HCT116 (cell line): ENCODE data around the gene BTBD10. TPM values are rescaled to one million over a fixed set of nuclear protein-coding genes. Genes with fewer than 3 reads are reported as not detected.
"Not testable (repeated sequence)": the region's sequence is repeated elsewhere in the genome, so short reads cannot be mapped to it uniquely, and the experiment has no call there.

ENCODE experiments used
- ATAC-seq: fragments of 200-7000 bp; cut with Tn5 transposase; 2 replicates; pipeline ENCODE4 v1.9.1; 2020; ENCODE audit warnings: mild to moderate bottlenecking, moderate library complexity
- BruUV-seq: library from RNA; stranded (reverse); fragments of 400-500 nt; replicated peaks from 2 replicates; lab custom pipeline; 2021; lab: Mats Ljungman, UMichigan
- CTCF ChIA-PET: fragments of 300-600 bp; sonication (Branson Sonifier 250); formaldehyde crosslinking; loops from one replicate; lab custom pipeline; 2021; ENCODE audit warnings: antibody characterized with exemption; lab: Charles Lee
- POLR2A ChIA-PET: fragments of 300-600, 350-600 bp; sonication (Branson Sonifier 250); formaldehyde crosslinking; loops from one replicate; lab custom pipeline; 2021; ENCODE audit warnings: antibody characterized with exemption; lab: Charles Lee
- RAD21 ChIA-PET, 2 experiments: fragments of 300-600 bp; sonication (Branson Sonifier 250); formaldehyde crosslinking; loops; one replicate each; lab custom pipeline; 2023; ENCODE audit warnings: low total read pairs in 2 of 2; ENCODE audit not compliant: uncharacterized antibody in 2 of 2, unreplicated experiment in 2 of 2, low non-redundant PET in 1 of 2; lab: Charles Lee
- DNase-seq: peaks from one replicate; pipeline ENCODE4 v3.0.0-alpha.2; 2010; ENCODE audit warnings: low read depth, low spot score
- H2AFZ ChIP-seq: fragments of 200-600 bp; shearing (Covaris generic), sonication (generic); 2 replicates; pipeline ENCODE4 v1.6.1; 2017; ENCODE audit warnings: low read depth, mixed run types, mixed read lengths, antibody characterized with exemption, low read length; ENCODE audit not compliant: poor library complexity, severe bottlenecking
- H3K27ac ChIP-seq: 2 replicates; pipeline ENCODE4 v1.5.1; 2012; ENCODE audit warnings: low read depth, low read length
- H3K27me3 ChIP-seq: fragments of 200-600 bp; sonication (generic); 2 replicates; pipeline ENCODE4 v1.6.1; 2016; ENCODE audit warnings: mixed run types, low read length, mixed read lengths; ENCODE audit not compliant: insufficient read depth
- H3K36me3 ChIP-seq, 2 experiments: fragments of 200-500 bp in 1 of 2; fragments of 200-600 bp in 1 of 2; sonication (Bioruptor generic) in 1 of 2; sonication (generic) in 1 of 2; 2 replicates each; pipeline versions ENCODE4 v1.5.1 to v1.6.1; 2014 to 2016; ENCODE audit warnings: low read length in 2 of 2, inconsistent platforms in 1 of 2, mixed read lengths in 1 of 2, mixed run types in 1 of 2; ENCODE audit not compliant: insufficient read depth in 2 of 2, control insufficient read depth in 1 of 2
- H3K4me1 ChIP-seq, 2 experiments: fragments of 200-600 bp in 1 of 2; sonication (generic) in 1 of 2; 2 replicates each; pipeline versions ENCODE4 v1.5.1 to v1.6.1; 2012 to 2017; ENCODE audit warnings: low read length in 2 of 2, inconsistent platforms in 1 of 2, mild to moderate bottlenecking in 1 of 2, mixed read lengths in 1 of 2, mixed run types in 1 of 2, moderate library complexity in 1 of 2; ENCODE audit not compliant: insufficient read depth in 2 of 2, control insufficient read depth in 1 of 2
- H3K4me2 ChIP-seq: fragments of 200-600 bp; sonication (generic); 2 replicates; pipeline ENCODE4 v1.6.1; 2017; ENCODE audit warnings: mixed run types, low read length, mixed read lengths
- H3K4me3 ChIP-seq, 2 experiments: fragments of 200-600 bp in 1 of 2; sonication (generic) in 1 of 2; replicated peaks in 1 of 2; 2 replicates each; pipeline ENCODE4 v1.5.1; 2011 to 2016; ENCODE audit warnings: low read length in 2 of 2, control low read depth in 1 of 2, low read depth in 1 of 2, mild to moderate bottlenecking in 1 of 2, mixed read lengths in 1 of 2, mixed run types in 1 of 2
- H3K79me2 ChIP-seq: fragments of 200-600 bp; sonication (generic); 2 replicates; pipeline ENCODE4 v1.6.1; 2017; ENCODE audit warnings: mild to moderate bottlenecking, mixed run types, low read length, moderate library complexity, mixed read lengths; ENCODE audit not compliant: insufficient read depth
- H3K9ac ChIP-seq: fragments of 200-600 bp; sonication (generic); 2 replicates; pipeline ENCODE4 v1.6.1; 2016; ENCODE audit warnings: low read length, mixed read lengths
- H3K9me2 ChIP-seq: fragments of 200-600 bp; sonication (generic), shearing (Covaris generic); 2 replicates; pipeline ENCODE4 v1.6.1; 2017; ENCODE audit warnings: mixed run types, mild to moderate bottlenecking, moderate library complexity; ENCODE audit not compliant: insufficient read depth
- H3K9me3 ChIP-seq, 2 experiments: fragments of 200-500 bp in 1 of 2; fragments of 200-600 bp in 1 of 2; sonication (Bioruptor generic) in 1 of 2; sonication (generic) in 1 of 2; 2 replicates each; pipeline ENCODE4 v1.6.1; 2014 to 2017; ENCODE audit warnings: low read length in 2 of 2, mixed read lengths in 2 of 2, inconsistent platforms in 1 of 2, low read depth in 1 of 2, mild to moderate bottlenecking in 1 of 2, mixed run types in 1 of 2, moderate library complexity in 1 of 2; ENCODE audit not compliant: control insufficient read depth in 1 of 2, insufficient read depth in 1 of 2
- H4K20me1 ChIP-seq: fragments of 200-600 bp; sonication (generic), shearing (Covaris generic); 2 replicates; pipeline ENCODE4 v1.6.1; 2017; ENCODE audit warnings: mixed run types, mild to moderate bottlenecking, moderate library complexity; ENCODE audit not compliant: insufficient read depth
- EGR1 ChIP-seq: IDR thresholded peaks from 2 replicates; pipeline ENCODE4 v1.6.1; 2012; ENCODE audit warnings: low read depth
- EZH2 ChIP-seq: fragments of 200-600 bp; sonication (generic); IDR thresholded peaks from 2 replicates; pipeline ENCODE4 v1.6.1; 2017; ENCODE audit warnings: antibody characterized with exemption, mixed run types
- EZH2phosphoT487 ChIP-seq: fragments of 200-600 bp; IDR thresholded peaks from 2 replicates; pipeline ENCODE4 v1.6.1; 2018; ENCODE audit warnings: antibody characterized with exemption, borderline replicate concordance
- JUND ChIP-seq: IDR thresholded peaks from 2 replicates; pipeline ENCODE4 v1.6.1; 2012
- ZNF274 ChIP-seq: fragments of 200-500 bp; sonication (Bioruptor generic); IDR thresholded peaks from 2 replicates; pipeline ENCODE4 v1.6.1; 2014; ENCODE audit warnings: mild to moderate bottlenecking, low read depth, low read length, inconsistent platforms
- intact Hi-C: fragments of 100-400 bp; cut with micrococcal nuclease; formaldehyde crosslinking; loops from 2 replicates; pipeline ENCODE4 v1.10.0; 2022
- total RNA-seq: library from RNA; stranded (reverse); gene quantifications from one replicate; pipeline ENCODE4 v1.2.1, GENCODE V29; 2021; ENCODE audit not compliant: unreplicated experiment
- TF ChIP-seq, protein P1 (sequence below): IDR thresholded peaks from 2 replicates; pipeline ENCODE4 v1.6.1; 2011; ENCODE audit warnings: mild to moderate bottlenecking, low read length, moderate library complexity; ENCODE audit not compliant: insufficient replicate concordance; ENCODE audit errors: extremely low read depth

BTBD10 gene
- total RNA-seq, 1 experiment from 2014 or later: 17.0 TPM

DNA sequence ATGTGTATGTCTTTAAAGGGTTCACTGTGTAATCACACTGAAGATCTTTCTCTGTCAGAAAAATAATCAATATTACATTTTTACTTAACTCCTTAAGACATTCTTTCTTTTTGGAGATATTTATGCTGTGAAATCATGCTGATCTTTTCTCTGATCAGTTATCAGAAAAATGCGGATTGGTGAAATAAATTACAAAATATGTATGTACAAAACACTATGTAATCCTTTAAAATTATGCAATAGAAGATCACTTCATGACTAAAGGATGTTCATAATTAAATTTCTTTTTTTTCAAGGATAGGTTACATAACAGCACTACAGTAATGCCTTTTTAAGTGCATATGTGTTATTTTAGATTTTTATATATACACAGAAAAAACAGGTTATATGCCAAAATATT is 24.7 kb downstream of the BTBD10 start (continued):
- TF ChIP-seq ZNF274: no peak
- TF ChIP-seq JUND: no peak
- TF ChIP-seq EZH2: no peak
- no peak for TF ChIP-seq EZH2phosphoT487
- TF ChIP-seq, protein P1, sequence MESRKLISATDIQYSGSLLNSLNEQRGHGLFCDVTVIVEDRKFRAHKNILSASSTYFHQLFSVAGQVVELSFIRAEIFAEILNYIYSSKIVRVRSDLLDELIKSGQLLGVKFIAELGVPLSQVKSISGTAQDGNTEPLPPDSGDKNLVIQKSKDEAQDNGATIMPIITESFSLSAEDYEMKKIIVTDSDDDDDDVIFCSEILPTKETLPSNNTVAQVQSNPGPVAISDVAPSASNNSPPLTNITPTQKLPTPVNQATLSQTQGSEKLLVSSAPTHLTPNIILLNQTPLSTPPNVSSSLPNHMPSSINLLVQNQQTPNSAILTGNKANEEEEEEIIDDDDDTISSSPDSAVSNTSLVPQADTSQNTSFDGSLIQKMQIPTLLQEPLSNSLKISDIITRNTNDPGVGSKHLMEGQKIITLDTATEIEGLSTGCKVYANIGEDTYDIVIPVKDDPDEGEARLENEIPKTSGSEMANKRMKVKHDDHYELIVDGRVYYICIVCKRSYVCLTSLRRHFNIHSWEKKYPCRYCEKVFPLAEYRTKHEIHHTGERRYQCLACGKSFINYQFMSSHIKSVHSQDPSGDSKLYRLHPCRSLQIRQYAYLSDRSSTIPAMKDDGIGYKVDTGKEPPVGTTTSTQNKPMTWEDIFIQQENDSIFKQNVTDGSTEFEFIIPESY: no peak
- no peak for TF ChIP-seq EGR1
- TF ChIP-seq, all 23 proteins: peak for 0

DNA sequence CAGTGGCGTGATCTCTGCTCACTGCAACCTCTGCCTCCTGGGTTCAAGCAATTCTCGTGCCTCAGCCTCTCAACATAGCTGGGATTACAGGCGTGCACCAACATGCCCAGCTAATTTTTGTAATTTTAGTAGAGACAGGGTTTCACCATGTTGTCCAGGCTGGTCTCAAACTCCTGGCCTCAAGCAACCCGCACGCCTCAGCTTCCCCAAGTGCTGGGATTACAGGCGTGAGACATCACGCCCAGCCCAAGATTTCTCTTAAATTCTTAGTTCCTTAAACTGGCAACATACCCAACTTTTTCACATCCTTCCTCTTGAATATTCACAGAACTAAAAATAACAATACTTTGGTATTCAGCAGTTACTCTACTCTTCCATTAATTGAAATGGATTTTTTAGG is 26.2 kb downstream of the BTBD10 start:
- H2AFZ ChIP-seq, intact Hi-C loops, H3K9me3 ChIP-seq, H3K4me1 ChIP-seq, H4K20me1 ChIP-seq, H3K36me3 ChIP-seq, ATAC-seq, DNase-seq, BruUV-seq, H3K9ac ChIP-seq, H3K27me3 ChIP-seq, H3K4me3 ChIP-seq, RAD21 ChIA-PET, H3K9me2 ChIP-seq, H3K27ac ChIP-seq, H3K4me2 ChIP-seq, POLR2A ChIA-PET, H3K79me2 ChIP-seq: not testable (repeated sequence)
- CTCF ChIA-PET: interaction anchor here (0.9 kb wide), 1 partner anchor 29 kb away, joined by 3 read pairs; no protein-coding TSS in a partner anchor
